ENCODE results near the gene SECTM1.

The SECTM1 gene

GRCh38 chr17:82305727-82306300 is 27.8 kb downstream of the SECTM1 start:
- Mint-ChIP-seq H3K4me3 (peak overlapping the region; percentile 38), H3K36me3 (ENCODE audit: low read depth) (no peaks in the 10 kb centered on the region), H3K27me3 (no peaks in the 10 kb centered on the region), H3K9me3 (no peaks in the 10 kb centered on the region), H3K4me1 (ENCODE audit: low read depth) (peaks cover 67% of the 10 kb centered on the region), H3K27ac (peak overlapping the region; percentile 85)

GRCh38 chr17:82304826-82305726 is 28.5 kb downstream of the SECTM1 start:
- H3K4me1 Mint-ChIP-seq (ENCODE audit: low read depth), result peaks cover 75% of the 10 kb centered on the region
- H3K27ac Mint-ChIP-seq, result peak overlapping the region; percentile 85
- no peaks in the 10 kb centered on the region for H3K9me3 Mint-ChIP-seq
- H3K36me3 Mint-ChIP-seq (ENCODE audit: low read depth), result no peaks in the 10 kb centered on the region
- H3K4me3 Mint-ChIP-seq, result peak overlapping the region; percentile 38
- no peaks in the 10 kb centered on the region for H3K27me3 Mint-ChIP-seq

DNA sequence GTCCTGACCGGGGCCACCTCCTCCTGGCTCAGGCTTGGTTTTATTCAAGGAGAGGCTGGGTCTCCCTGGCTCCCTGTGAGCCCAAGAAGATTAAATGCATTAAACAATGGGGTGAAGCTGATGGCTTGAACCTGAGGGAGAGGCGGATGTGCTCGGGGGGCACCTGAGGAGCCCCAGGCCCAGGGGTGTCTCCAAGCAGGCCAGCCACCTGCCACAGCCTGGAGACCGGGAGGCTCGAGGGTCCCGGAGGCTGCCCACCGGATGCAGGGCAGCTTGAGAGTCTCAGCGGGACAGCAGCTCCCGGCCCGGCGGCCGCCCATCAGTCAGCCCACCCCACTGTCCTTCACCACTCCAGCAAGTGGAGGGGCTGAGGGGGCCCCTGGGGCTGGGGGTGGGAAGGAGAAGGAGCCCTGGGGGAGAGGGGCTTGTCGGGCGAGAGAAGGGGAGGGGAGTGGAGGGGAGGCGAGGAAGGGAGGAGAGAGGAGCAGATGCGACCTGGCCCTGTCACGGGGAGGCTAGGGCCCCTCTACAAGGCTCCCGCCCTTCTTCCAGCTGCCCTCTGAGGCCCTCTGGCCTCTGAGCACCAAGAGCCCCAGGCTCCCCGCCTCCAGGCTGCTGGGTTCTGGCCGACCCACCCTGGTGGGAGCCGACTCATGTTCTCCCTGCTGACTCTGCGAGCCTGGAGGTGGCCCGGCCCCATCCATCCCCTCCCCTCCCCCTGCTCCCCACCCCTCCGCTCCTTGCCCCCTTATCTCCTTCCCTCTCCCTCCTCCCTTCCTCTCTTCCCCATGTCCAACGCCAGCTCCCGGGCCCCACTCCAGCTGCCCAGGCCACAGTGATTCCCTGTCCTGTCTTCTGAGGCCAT is 29.4 kb downstream of the SECTM1 start:
- no peaks in the 10 kb centered on the region for H3K27me3 Mint-ChIP-seq
- no peaks in the 10 kb centered on the region for H3K36me3 Mint-ChIP-seq (ENCODE audit: low read depth)
- H3K9me3 Mint-ChIP-seq, result no peaks in the 10 kb centered on the region
- H3K4me1 Mint-ChIP-seq (ENCODE audit: low read depth), result peaks cover 84% of the 10 kb centered on the region
- H3K27ac Mint-ChIP-seq, result peak overlapping the region; percentile 85
- H3K4me3 Mint-ChIP-seq, result no peak overlapping the region

GRCh38 chr17:82302991-82303943 is 30.3 kb downstream of the SECTM1 start:
- Mint-ChIP-seq H3K27ac (peak overlapping the region; percentile 65), H3K4me1 (ENCODE audit: low read depth) (peaks cover 89% of the 10 kb centered on the region), H3K36me3 (ENCODE audit: low read depth) (no peaks in the 10 kb centered on the region), H3K27me3 (no peaks in the 10 kb centered on the region), H3K4me3 (peak overlapping the region; percentile 79), H3K9me3 (no peaks in the 10 kb centered on the region)

DNA sequence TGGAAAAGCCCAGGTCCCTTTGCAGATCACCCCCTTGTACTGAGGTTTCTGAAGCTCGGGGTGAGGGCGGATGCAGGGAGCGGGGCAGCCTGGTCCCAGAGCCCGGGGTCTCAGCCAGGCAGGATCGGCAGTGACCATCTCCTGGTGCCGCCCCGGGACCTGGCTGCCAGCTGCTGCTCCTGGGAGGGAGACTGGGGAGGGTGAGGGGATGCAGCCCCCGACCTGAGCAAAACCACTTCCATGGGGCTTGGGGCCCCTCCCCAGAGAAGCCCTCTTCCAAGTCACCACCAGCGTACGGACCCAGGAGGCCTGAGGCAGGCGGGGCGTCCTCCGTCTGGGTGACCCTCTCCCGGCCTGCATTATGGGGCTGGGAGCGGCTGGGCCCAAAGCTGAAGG is 31.0 kb downstream of the SECTM1 start:
- H3K36me3 Mint-ChIP-seq (ENCODE audit: low read depth), result no peaks in the 10 kb centered on the region
- H3K4me1 Mint-ChIP-seq (ENCODE audit: low read depth), result peaks cover 92% of the 10 kb centered on the region
- no peaks in the 10 kb centered on the region for H3K27me3 Mint-ChIP-seq
- H3K27ac Mint-ChIP-seq, result peak overlapping the region; percentile 93
- no peaks in the 10 kb centered on the region for H3K9me3 Mint-ChIP-seq
- peak overlapping the region; percentile 79 for H3K4me3 Mint-ChIP-seq

DNA sequence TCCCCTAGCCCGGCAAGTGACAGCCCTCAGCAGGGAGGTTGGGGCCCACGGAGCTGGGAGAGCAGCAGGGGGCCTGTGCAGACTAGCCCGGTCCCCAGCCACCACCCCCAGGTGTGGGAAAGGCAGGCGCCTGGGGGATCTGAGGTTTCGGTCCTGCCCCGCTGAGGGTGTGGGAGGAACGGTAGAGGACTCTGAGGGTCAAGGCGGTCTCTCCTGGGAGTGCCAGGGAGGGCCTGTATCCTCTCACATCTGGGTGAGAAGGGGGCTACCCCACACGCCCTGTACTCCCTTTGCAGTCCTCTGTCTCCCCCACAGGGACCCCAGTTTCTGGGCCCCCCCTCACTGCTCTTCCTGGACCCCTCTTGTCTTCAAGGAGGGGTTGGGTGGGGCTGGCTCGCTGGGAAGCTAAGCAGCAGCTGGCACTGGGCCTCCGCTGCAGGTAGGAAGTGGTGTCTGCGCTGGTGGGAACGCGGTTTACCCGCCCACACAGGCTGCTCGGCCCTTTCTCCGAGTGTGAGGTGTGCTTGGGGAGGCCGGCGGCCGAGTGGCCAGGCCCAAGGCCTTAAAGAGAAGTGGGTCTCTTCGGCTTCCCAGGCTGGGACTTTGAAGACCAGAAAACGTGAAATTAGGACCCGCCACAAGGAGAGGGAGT is 31.5 kb downstream of the SECTM1 start:
- peak overlapping the region; percentile 79 for H3K4me3 Mint-ChIP-seq
- H3K9me3 Mint-ChIP-seq, result no peaks in the 10 kb centered on the region
- no peaks in the 10 kb centered on the region for H3K27me3 Mint-ChIP-seq
- peaks cover 97% of the 10 kb centered on the region for H3K4me1 Mint-ChIP-seq (ENCODE audit: low read depth)
- no peaks in the 10 kb centered on the region for H3K36me3 Mint-ChIP-seq (ENCODE audit: low read depth)
- peak overlapping the region; percentile 100 for H3K27ac Mint-ChIP-seq

GRCh38 chr17:82301300-82301915 is 32.2 kb downstream of the SECTM1 start:
- Mint-ChIP-seq H3K9me3 (no peaks in the 10 kb centered on the region), H3K36me3 (ENCODE audit: low read depth) (no peaks in the 10 kb centered on the region), H3K27me3 (no peaks in the 10 kb centered on the region), H3K4me1 (ENCODE audit: low read depth) (peaks cover 97% of the 10 kb centered on the region), H3K4me3 (peak overlapping the region; percentile 94), H3K27ac (peak overlapping the region; percentile 100)

- Mint-ChIP-seq H3K27me3 (no peaks in the 10 kb centered on the region), H3K9me3 (no peaks in the 10 kb centered on the region), H3K36me3 (ENCODE audit: low read depth) (no peaks in the 10 kb centered on the region), H3K4me1 (ENCODE audit: low read depth) (peaks cover 94% of the 10 kb centered on the region), H3K4me3 (peak overlapping the region; percentile 94), H3K27ac (peak overlapping the region; percentile 100)
These were observed 32.8 kb downstream of the SECTM1 start for GRCh38 chr17:82300707-82301270.

DNA sequence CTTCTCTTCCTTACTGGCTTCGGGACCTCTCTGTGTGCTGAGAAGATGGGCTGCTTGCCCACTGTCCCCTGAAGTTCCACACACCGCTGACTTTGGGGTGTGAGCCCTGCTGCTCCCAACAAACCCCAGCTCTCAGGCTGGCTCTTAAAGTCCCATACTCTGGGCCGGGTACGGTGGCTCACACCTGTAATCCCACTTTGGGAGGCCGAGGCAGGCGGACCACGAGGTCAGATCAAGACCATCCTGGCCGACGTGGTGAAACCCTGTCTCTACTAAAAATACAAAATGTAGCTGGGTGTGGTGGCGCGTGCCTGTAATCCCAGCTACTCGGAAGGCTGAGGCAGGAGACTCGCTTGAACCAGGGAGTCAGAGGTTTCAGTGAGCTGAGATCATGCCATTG is 33.3 kb downstream of the SECTM1 start:
- H3K4me3 Mint-ChIP-seq, result peak overlapping the region; percentile 94
- H3K4me1 Mint-ChIP-seq (ENCODE audit: low read depth), result peaks cover 94% of the 10 kb centered on the region
- H3K36me3 Mint-ChIP-seq (ENCODE audit: low read depth), result no peaks in the 10 kb centered on the region
- no peaks in the 10 kb centered on the region for H3K27me3 Mint-ChIP-seq
- H3K27ac Mint-ChIP-seq, result peak overlapping the region; percentile 100
- H3K9me3 Mint-ChIP-seq, result no peaks in the 10 kb centered on the region

DNA sequence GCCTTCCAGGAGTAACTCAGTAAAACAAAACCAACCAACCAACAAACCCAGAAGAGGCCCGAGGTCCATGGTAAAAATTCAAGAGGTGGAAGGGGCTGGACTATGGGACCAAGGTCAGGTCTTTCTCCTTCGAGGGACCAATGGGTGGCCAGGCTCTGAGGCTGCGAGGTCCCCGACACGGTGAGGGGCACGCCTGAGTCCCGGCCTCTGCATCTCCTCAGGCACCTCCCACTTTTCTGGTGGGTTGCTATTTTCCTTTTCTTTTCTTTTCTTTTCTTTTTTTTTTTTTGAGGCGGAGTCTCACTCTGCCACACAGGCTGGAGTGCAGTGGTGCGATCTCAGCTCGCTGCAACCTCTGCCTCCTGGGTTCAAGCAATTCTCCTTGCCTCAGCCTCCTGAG is 34.1 kb downstream of the SECTM1 start:
- H3K36me3 Mint-ChIP-seq (ENCODE audit: low read depth), result no peaks in the 10 kb centered on the region
- peak overlapping the region; percentile 100 for H3K27ac Mint-ChIP-seq
- no peaks in the 10 kb centered on the region for H3K9me3 Mint-ChIP-seq
- peak overlapping the region; percentile 94 for H3K4me3 Mint-ChIP-seq
- no peaks in the 10 kb centered on the region for H3K27me3 Mint-ChIP-seq
- H3K4me1 Mint-ChIP-seq (ENCODE audit: low read depth), result peaks cover 91% of the 10 kb centered on the region

GRCh38 chr17:82298538-82299421 is 34.8 kb downstream of the SECTM1 start:
- H3K9me3 Mint-ChIP-seq, result no peaks in the 10 kb centered on the region
- H3K4me3 Mint-ChIP-seq, result peak overlapping the region; percentile 94
- no peaks in the 10 kb centered on the region for H3K36me3 Mint-ChIP-seq (ENCODE audit: low read depth)
- H3K27ac Mint-ChIP-seq, result peak overlapping the region; percentile 100
- H3K4me1 Mint-ChIP-seq (ENCODE audit: low read depth), result peaks cover 93% of the 10 kb centered on the region
- H3K27me3 Mint-ChIP-seq, result no peaks in the 10 kb centered on the region

GRCh38 chr17:82297714-82298537 is 35.6 kb downstream of the SECTM1 start:
- peak overlapping the region; percentile 100 for H3K27ac Mint-ChIP-seq
- H3K36me3 Mint-ChIP-seq (ENCODE audit: low read depth), result no peaks in the 10 kb centered on the region
- H3K4me3 Mint-ChIP-seq, result peak overlapping the region; percentile 94
- H3K27me3 Mint-ChIP-seq, result no peaks in the 10 kb centered on the region
- no peaks in the 10 kb centered on the region for H3K9me3 Mint-ChIP-seq
- peaks cover 88% of the 10 kb centered on the region for H3K4me1 Mint-ChIP-seq (ENCODE audit: low read depth)

All from stimulated activated naive CD8-positive, alpha-beta T cell treated with anti-CD3 and anti-CD28 coated beads, Interleukin-15, Interleukin-2, amounts not matched to agents 100 ng/mL and 50 ng/mL, for 24 hours (primary cell).